Measurements from ENCODE around the gene CPVL. TPM values are rescaled to one million over a fixed set of nuclear protein-coding genes. Genes with fewer than 3 reads are reported as not detected.

CPVL gene
- total and polyA plus RNA-seq, 2 of the 4 experiments (the other 2 are of a cell fraction): not detected

DNA sequence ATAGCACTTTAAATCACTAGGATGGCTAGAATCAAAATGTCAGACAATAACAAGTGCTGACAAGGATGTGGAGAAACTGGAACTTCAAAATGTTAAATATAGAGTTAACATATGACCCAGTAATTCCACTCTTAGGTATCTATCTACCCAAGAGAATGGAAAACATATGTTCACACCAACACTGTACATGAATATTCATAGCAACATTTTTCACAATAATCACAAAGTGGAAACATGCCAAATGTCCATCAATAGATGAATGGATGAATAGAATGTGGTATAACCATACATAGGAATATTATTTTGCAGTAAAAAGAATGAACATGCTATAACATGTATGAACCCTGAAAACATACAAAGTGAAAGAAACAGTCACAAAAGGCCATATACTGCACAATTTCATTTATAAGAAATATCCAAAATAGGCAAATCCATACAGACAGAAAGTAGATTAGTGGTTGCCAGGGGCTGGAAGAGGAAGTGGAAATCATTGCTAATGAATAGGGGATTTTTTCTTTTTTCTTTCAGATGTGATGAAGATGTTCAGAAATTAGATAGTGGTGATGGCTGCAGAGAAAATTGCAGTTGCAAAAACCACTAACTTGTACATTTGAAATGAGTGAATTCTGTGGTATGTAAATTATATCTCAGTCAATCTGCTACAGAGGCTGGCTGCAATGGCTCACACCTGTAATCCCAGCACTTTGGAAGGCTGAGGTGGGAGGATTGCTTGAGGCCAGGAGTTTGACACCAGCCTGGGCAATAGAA is 93.0 kb downstream of the CPVL start:
- Histone ChIP-seq H3K4me3 (ENCODE audit: insufficient read depth, low read depth, low read length) (no peak overlapping the region), H3K18ac (ENCODE audit: low read depth, low read length) (no peak overlapping the region), H3K4me2 (ENCODE audit: low read depth, low read length) (no peak overlapping the region), H3K4ac (ENCODE audit: low read depth, low read length) (no peak overlapping the region), H3K56ac (ENCODE audit: extremely low read depth, insufficient read depth, low read length) (no peak overlapping the region), H4K8ac (ENCODE audit: low read depth in 2 of 2, low read length in 2 of 2) (no peak overlapping the region), H2AK5ac (ENCODE audit: low read depth, low read length) (no peak overlapping the region), H3K9me3 (ENCODE audit: control insufficient read depth, insufficient read depth, low read length) (no peaks in the 10 kb centered on the region), H3K36me3 (ENCODE audit: control insufficient read depth, insufficient read depth, low read length) (no peaks in the 10 kb centered on the region), H2BK120ac (ENCODE audit: low read depth, low read length) (no peak overlapping the region), H2BK20ac (ENCODE audit: low read depth, low read length) (no peak overlapping the region), H3K27ac (ENCODE audit: insufficient read depth, low read length) (no peak overlapping the region), H3K9me1 (ENCODE audit: insufficient read depth, low read length) (no peaks in the 10 kb centered on the region), H2BK15ac (ENCODE audit: low read depth, low read length) (no peak overlapping the region), H4K5ac (ENCODE audit: low read depth, low read length) (no peak overlapping the region), H2AK9ac (replicated peaks; ENCODE audit: low read depth, low read length, poor library complexity) (no peak overlapping the region), H3K79me1 (ENCODE audit: low read depth in 1 of 2, low read length in 2 of 2) (no peaks in the 10 kb centered on the region), H3K4me1 (ENCODE audit: control insufficient read depth, insufficient read depth, low read length) (no peaks in the 10 kb centered on the region), H4K20me1 (ENCODE audit: insufficient read depth, low read length) (no peaks in the 10 kb centered on the region), H2AFZ (replicated peaks; ENCODE audit: low read length, poor library complexity) (no peak overlapping the region), H4K91ac (ENCODE audit: insufficient read depth, low read depth, low read length) (no peak overlapping the region), H3K23ac (ENCODE audit: low read depth, low read length) (no peak overlapping the region), H3K9ac (ENCODE audit: low read depth, low read length) (no peak overlapping the region), H3K27me3 (ENCODE audit: control insufficient read depth, insufficient read depth, low read length) (no peaks in the 10 kb centered on the region), H2BK5ac (ENCODE audit: low read depth, low read length, poor library complexity, severe bottlenecking) (no peak overlapping the region), H3K14ac (replicated peaks; ENCODE audit: low read depth, low read length) (no peak overlapping the region)
- dilution Hi-C loops (cut with HindIII; ENCODE audit: low sequenced_read_pairs, unreplicated experiment): no loop called here
- ATAC-seq (ENCODE audit: low read depth): no peak
- TF ChIP-seq, protein P1, sequence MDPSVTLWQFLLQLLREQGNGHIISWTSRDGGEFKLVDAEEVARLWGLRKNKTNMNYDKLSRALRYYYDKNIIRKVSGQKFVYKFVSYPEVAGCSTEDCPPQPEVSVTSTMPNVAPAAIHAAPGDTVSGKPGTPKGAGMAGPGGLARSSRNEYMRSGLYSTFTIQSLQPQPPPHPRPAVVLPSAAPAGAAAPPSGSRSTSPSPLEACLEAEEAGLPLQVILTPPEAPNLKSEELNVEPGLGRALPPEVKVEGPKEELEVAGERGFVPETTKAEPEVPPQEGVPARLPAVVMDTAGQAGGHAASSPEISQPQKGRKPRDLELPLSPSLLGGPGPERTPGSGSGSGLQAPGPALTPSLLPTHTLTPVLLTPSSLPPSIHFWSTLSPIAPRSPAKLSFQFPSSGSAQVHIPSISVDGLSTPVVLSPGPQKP (IDR thresholded peaks at IDR 0.05; ENCODE audit: borderline replicate concordance, low read depth, low read length): no peak
- TF ChIP-seq RFX5 (IDR thresholded peaks at IDR 0.05; ENCODE audit: low read depth, low read length): no peak
- TF ChIP-seq CHD1 (IDR thresholded peaks at IDR 0.05; ENCODE audit: low read depth, low read length): no peak
- no peak for TF ChIP-seq SMC3 (IDR thresholded peaks at IDR 0.05; ENCODE audit: low read depth, low read length)
- no peak for TF ChIP-seq POLR2A (IDR thresholded peaks at IDR 0.05; ENCODE audit: low read depth, low read length)
- no peak for TF ChIP-seq MAFK (IDR thresholded peaks at IDR 0.05; ENCODE audit: low read depth, low read length)
- no peak for TF ChIP-seq CEBPB (IDR thresholded peaks at IDR 0.05; ENCODE audit: low read depth, low read length)
- TF ChIP-seq MXI1 (IDR thresholded peaks at IDR 0.05; ENCODE audit: borderline replicate concordance, low read depth, low read length): no peak
- TF ChIP-seq RAD21 (IDR thresholded peaks at IDR 0.05; ENCODE audit: low read length): no peak
- no peak for TF ChIP-seq BHLHE40 (IDR thresholded peaks at IDR 0.05; ENCODE audit: low read depth, low read length)
- TF ChIP-seq RCOR1 (IDR thresholded peaks at IDR 0.05; ENCODE audit: insufficient replicate concordance, low read length): no peak
- TF ChIP-seq FOS (IDR thresholded peaks at IDR 0.05; ENCODE audit: low read depth, low read length): no peak
- TF ChIP-seq, protein P2, sequence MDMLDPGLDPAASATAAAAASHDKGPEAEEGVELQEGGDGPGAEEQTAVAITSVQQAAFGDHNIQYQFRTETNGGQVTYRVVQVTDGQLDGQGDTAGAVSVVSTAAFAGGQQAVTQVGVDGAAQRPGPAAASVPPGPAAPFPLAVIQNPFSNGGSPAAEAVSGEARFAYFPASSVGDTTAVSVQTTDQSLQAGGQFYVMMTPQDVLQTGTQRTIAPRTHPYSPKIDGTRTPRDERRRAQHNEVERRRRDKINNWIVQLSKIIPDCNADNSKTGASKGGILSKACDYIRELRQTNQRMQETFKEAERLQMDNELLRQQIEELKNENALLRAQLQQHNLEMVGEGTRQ (IDR thresholded peaks at IDR 0.05; ENCODE audit: low read depth, low read length): no peak
- TF ChIP-seq, protein P3, sequence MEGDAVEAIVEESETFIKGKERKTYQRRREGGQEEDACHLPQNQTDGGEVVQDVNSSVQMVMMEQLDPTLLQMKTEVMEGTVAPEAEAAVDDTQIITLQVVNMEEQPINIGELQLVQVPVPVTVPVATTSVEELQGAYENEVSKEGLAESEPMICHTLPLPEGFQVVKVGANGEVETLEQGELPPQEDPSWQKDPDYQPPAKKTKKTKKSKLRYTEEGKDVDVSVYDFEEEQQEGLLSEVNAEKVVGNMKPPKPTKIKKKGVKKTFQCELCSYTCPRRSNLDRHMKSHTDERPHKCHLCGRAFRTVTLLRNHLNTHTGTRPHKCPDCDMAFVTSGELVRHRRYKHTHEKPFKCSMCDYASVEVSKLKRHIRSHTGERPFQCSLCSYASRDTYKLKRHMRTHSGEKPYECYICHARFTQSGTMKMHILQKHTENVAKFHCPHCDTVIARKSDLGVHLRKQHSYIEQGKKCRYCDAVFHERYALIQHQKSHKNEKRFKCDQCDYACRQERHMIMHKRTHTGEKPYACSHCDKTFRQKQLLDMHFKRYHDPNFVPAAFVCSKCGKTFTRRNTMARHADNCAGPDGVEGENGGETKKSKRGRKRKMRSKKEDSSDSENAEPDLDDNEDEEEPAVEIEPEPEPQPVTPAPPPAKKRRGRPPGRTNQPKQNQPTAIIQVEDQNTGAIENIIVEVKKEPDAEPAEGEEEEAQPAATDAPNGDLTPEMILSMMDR (conservative IDR thresholded peaks at IDR 0.05; ENCODE audit: low read depth, low read length): no peak
- TF ChIP-seq MAZ (IDR thresholded peaks at IDR 0.05; ENCODE audit: borderline replicate concordance, low read depth, low read length): no peak
- no peak for TF ChIP-seq NFE2L2 (IDR thresholded peaks at IDR 0.05; ENCODE audit: low read depth, low read length)
- CTCF ChIA-PET: no interaction called here
- in situ Hi-C loops (cut with MboI; ENCODE audit: low sequenced_read_pairs): no loop called here
- POLR2A ChIA-PET (ENCODE audit: unreplicated experiment): no interaction called here
- intact Hi-C loops (cut with micrococcal nuclease): no loop called here
- BruUV-seq (replicated peaks): no TSS peak
- no peak for DNase-seq

All from IMR-90 (cell line).